B cell (primary cell): ENCODE results near the gene AXL. TPM values are rescaled to one million over a fixed set of nuclear protein-coding genes. Genes with fewer than 3 reads are reported as not detected.

ENCODE experiments used
- ATAC-seq: fragments of 200-7000 bp; cut with Tn5 transposase; one replicate; pipeline ENCODE4 v1.10.0; 2021; ENCODE audit warnings: low read depth, mild to moderate bottlenecking, moderate number of reproducible peaks, moderate library complexity
- CTCF ChIA-PET: fragments of 350-600 bp; sonication (Branson Sonifier 250); formaldehyde crosslinking; loops from one replicate; lab custom pipeline; 2021; ENCODE audit warnings: antibody characterized with exemption, inconsistent platforms; lab: Charles Lee
- POLR2A ChIA-PET: fragments of 350-600 bp; sonication (Branson Sonifier 250); formaldehyde crosslinking; loops from one replicate; lab custom pipeline; 2021; ENCODE audit warnings: antibody characterized with exemption; lab: Charles Lee
- DNase-seq: peaks from one replicate; pipeline ENCODE4 v3.0.0; 2013
- H2AFZ ChIP-seq: 2 replicates; pipeline ENCODE4 v1.6.1; 2012; ENCODE audit warnings: mild to moderate bottlenecking, low read depth, low read length; ENCODE audit not compliant: insufficient read depth, poor library complexity, severe bottlenecking
- H3K27ac ChIP-seq, 2 donors: 1 replicate in 1 of 2; 2 replicates in 1 of 2; pipeline ENCODE4 v1.5.1; 2012 to 2013; ENCODE audit warnings: low read length in 2 of 2, mild to moderate bottlenecking in 2 of 2, moderate library complexity in 1 of 2
- H3K27me3 ChIP-seq, 4 experiments: fragments of 200-600 bp in 1 of 4; sonication (generic) in 1 of 4; replicated peaks in 1 of 4; 1 replicate in 2 of 4; 2 replicates in 2 of 4; pipeline versions ENCODE4 v1.6.1 to v1.7.0; 2013 to 2016; ENCODE audit warnings: low read length in 3 of 4, mild to moderate bottlenecking in 2 of 4, mixed read lengths in 1 of 4, moderate library complexity in 1 of 4; ENCODE audit not compliant: insufficient read depth in 4 of 4, control insufficient read depth in 3 of 4; ENCODE audit errors: control extremely low read depth in 1 of 4
- H3K36me3 ChIP-seq, 2 experiments: replicated peaks in 1 of 2; 1 replicate in 1 of 2; 2 replicates in 1 of 2; pipeline versions ENCODE4 v1.6.1 to v1.7.1; 2013; ENCODE audit warnings: low read length in 1 of 2; ENCODE audit not compliant: insufficient read depth in 2 of 2, control insufficient read depth in 1 of 2; ENCODE audit errors: control extremely low read depth in 1 of 2, extremely low read depth in 1 of 2
- H3K4me1 ChIP-seq, 2 donors: fragments of 200-600 bp in 1 of 2; sonication (generic) in 1 of 2; 1 replicate in 1 of 2; 2 replicates in 1 of 2; pipeline versions ENCODE4 v1.5.1 to v1.6.1; 2013 to 2017; ENCODE audit warnings: low read length in 2 of 2; ENCODE audit not compliant: control insufficient read depth in 2 of 2, insufficient read depth in 2 of 2
- H3K4me2 ChIP-seq: replicated peaks from 2 replicates; pipeline ENCODE3; 2012; ENCODE audit warnings: mild to moderate bottlenecking, low read depth, low read length; ENCODE audit not compliant: poor library complexity, severe bottlenecking
- H3K4me3 ChIP-seq, 5 experiments: fragments of 200-600 bp in 1 of 5; sonication (generic) in 1 of 5; 1 replicate in 3 of 5; 2 replicates in 2 of 5; pipeline versions ENCODE4 v1.5.1 to v1.7.0; 2011 to 2016; ENCODE audit warnings: low read length in 4 of 5, mild to moderate bottlenecking in 4 of 5, low read depth in 2 of 5, control low read depth in 1 of 5, moderate library complexity in 1 of 5; ENCODE audit not compliant: insufficient read depth in 1 of 5; ENCODE audit errors: control extremely low read depth in 1 of 5, extremely low read depth in 1 of 5
- H3K79me2 ChIP-seq: fragments of 200-600 bp; sonication (generic); one replicate; pipeline ENCODE4 v1.6.0; 2016; ENCODE audit warnings: low read length; ENCODE audit not compliant: control insufficient read depth, insufficient read depth
- H3K9ac ChIP-seq: fragments of 200-600 bp; sonication (generic); 2 replicates; pipeline ENCODE4 v1.6.1; 2017; ENCODE audit warnings: mild to moderate bottlenecking, low read length, moderate library complexity
- H3K9me3 ChIP-seq, 3 donors: one replicate each; pipeline versions ENCODE4 v1.6.1 to v1.7.1; 2013; ENCODE audit warnings: low read length in 2 of 3; ENCODE audit not compliant: control insufficient read depth in 2 of 3, insufficient read depth in 1 of 3; ENCODE audit errors: control extremely low read depth in 1 of 3
- H4K20me1 ChIP-seq: 2 replicates; pipeline ENCODE4 v1.6.0; 2012; ENCODE audit warnings: mild to moderate bottlenecking, low read length; ENCODE audit not compliant: insufficient read depth, control insufficient read depth, poor library complexity, severe bottlenecking
- H3K27ac Mint-ChIP-seq: one replicate; pipeline ENCODE4 v1.8.0; 2021; ENCODE audit warnings: mixed read lengths
- H3K27me3 Mint-ChIP-seq: one replicate; pipeline ENCODE4 v1.8.0; 2021; ENCODE audit warnings: mixed read lengths
- H3K4me1 Mint-ChIP-seq: one replicate; pipeline ENCODE4 v1.8.0; 2021; ENCODE audit warnings: mixed read lengths
- H3K4me3 Mint-ChIP-seq: one replicate; pipeline ENCODE4 v1.8.0; 2021; ENCODE audit warnings: mixed read lengths
- H3K9me3 Mint-ChIP-seq: one replicate; pipeline ENCODE4 v1.8.0; 2022; ENCODE audit warnings: mixed read lengths; ENCODE audit not compliant: insufficient read depth
- EZH2 ChIP-seq: IDR thresholded peaks from 2 replicates; pipeline ENCODE4 v1.6.1; 2012; ENCODE audit warnings: borderline replicate concordance, low read depth, mild to moderate bottlenecking, moderate library complexity, low read length; ENCODE audit not compliant: insufficient read depth, poor library complexity, severe bottlenecking
- WGBS: methylation state at CpG from one replicate; pipeline ENCODE4 v1.1.5; 2013; ENCODE audit warnings: missing lambda C conversion rate; ENCODE audit not compliant: insufficient coverage; 5-methylcytosine and 5-hydroxymethylcytosine counted together
- intact Hi-C: fragments of 100-400 bp; cut with micrococcal nuclease; formaldehyde crosslinking; loops from one replicate; pipeline ENCODE4 v1.10.0; 2022
- polyA plus RNA-seq: library from polyadenylated mRNA; depleted of rRNA; stranded (reverse); fragments of >200 nt; gene quantifications from 2 replicates; pipeline ENCODE4 v1.2.3, GENCODE V29; 2012
- total RNA-seq, 2 donors: library from RNA; stranded (reverse); fragments of 120-200 nt in 1 of 2; gene quantifications; 1 replicate in 1 of 2; 2 replicates in 1 of 2; pipeline versions ENCODE4 v1.2.3 to v1.2.4, GENCODE V29; 2013 to 2022
- TF ChIP-seq, protein P1 (sequence below): fragments of 200-600 bp; IDR thresholded peaks from one replicate; pipeline ENCODE4 v1.8.0; 2022; ENCODE audit warnings: antibody characterized with exemption, mild to moderate bottlenecking

Gene AXL
- total and polyA plus RNA-seq, 2 donors (not counting 1 experiment from before 2014, with no cell fraction given) = not detected

DNA sequence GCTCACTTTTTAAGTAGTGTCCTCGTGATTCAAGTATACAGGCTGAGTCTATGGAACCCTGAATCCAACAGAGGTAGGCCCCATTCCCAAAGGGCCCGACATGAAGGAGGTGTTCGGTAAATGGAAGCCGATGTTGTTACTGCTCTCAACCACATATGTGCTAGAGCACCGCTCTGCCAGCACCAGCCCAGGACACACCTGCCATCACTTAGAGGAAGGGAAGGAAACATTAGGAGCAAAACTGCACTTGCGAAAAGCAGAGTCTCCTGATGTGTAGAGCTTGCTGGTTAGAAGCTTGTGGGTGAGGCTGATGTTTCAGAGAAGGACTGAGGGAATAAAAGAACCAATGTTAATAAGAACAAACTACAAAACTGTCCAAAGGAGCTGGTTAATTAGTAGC is 81.5 kb downstream of the AXL start:
- peak overlapping the region; percentile 9 to 100 for H3K27ac ChIP-seq
- intact Hi-C loops = no loop called here

More for the DNA sequence above, 81.5 kb downstream of the AXL start:
- TF ChIP-seq EZH2 = no peak
- TF ChIP-seq, protein P1, sequence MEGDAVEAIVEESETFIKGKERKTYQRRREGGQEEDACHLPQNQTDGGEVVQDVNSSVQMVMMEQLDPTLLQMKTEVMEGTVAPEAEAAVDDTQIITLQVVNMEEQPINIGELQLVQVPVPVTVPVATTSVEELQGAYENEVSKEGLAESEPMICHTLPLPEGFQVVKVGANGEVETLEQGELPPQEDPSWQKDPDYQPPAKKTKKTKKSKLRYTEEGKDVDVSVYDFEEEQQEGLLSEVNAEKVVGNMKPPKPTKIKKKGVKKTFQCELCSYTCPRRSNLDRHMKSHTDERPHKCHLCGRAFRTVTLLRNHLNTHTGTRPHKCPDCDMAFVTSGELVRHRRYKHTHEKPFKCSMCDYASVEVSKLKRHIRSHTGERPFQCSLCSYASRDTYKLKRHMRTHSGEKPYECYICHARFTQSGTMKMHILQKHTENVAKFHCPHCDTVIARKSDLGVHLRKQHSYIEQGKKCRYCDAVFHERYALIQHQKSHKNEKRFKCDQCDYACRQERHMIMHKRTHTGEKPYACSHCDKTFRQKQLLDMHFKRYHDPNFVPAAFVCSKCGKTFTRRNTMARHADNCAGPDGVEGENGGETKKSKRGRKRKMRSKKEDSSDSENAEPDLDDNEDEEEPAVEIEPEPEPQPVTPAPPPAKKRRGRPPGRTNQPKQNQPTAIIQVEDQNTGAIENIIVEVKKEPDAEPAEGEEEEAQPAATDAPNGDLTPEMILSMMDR = no peak
- CTCF ChIA-PET = interaction anchor here (1.0 to 1.3 kb wide), 4 partner anchors 35 to 174 kb away, joined by 3 read pairs; no protein-coding TSS in a partner anchor
- Histone ChIP-seq H3K9ac (no peak overlapping the region), H3K79me2 (peaks cover 40% of the 10 kb centered on the region), H3K27me3 (no peaks in the 10 kb centered on the region), H3K4me2 (no peak overlapping the region), H3K36me3 (peaks cover 7 to 87% of the 10 kb centered on the region in 2 experiments), H4K20me1 (no peaks in the 10 kb centered on the region), H3K4me3 (no peak overlapping the region), H3K4me1 (peaks cover 68 to 85% of the 10 kb centered on the region in 2 donors), H3K9me3 (no peaks in the 10 kb centered on the region), H2AFZ (no peak overlapping the region)
- no peaks in the 10 kb centered on the region for H3K9me3 Mint-ChIP-seq
- WGBS = 18% methylated on average over 4 of the region's 6 CpGs
- ATAC-seq = no peak
- POLR2A ChIA-PET = interaction anchor here (0.5 to 0.6 kb wide), 3 partner anchors 36 to 69 kb away, joined by 3 to 5 read pairs (median 4); partner anchors contain the start of gene HNRNPUL1
- H3K27ac Mint-ChIP-seq = peak overlapping the region; percentile 98
- DNase-seq = no peak
- no peak overlapping the region for H3K4me3 Mint-ChIP-seq
- H3K27me3 Mint-ChIP-seq = no peaks in the 10 kb centered on the region
- H3K4me1 Mint-ChIP-seq = peaks cover 78% of the 10 kb centered on the region
